GM12891 (cell line): Measurements from ENCODE around the gene STK11IP.

Experiments
- DNase-seq: peaks from one replicate; pipeline ENCODE4 v3.0.0; 2011; ENCODE audit warnings: low spot score; ENCODE audit not compliant: insufficient read length
- FAIRE-seq: peaks from 2 replicates; lab custom pipeline; 2011; peaks lifted over from hg19 to GRCh38; lab: Jason Lieb, UNC
- PAX5 ChIP-seq: IDR thresholded peaks from 2 replicates; pipeline ENCODE4 v1.6.1; 2011; ENCODE audit warnings: low read length, moderate library complexity, mild to moderate bottlenecking; ENCODE audit not compliant: insufficient read depth, severe bottlenecking
- POLR2A ChIP-seq: IDR thresholded peaks from 2 replicates; pipeline ENCODE4 v1.6.1; 2011; ENCODE audit warnings: low read depth, low read length, control low read depth
- POLR2AphosphoS5 ChIP-seq: IDR thresholded peaks from 2 replicates; pipeline ENCODE4 v1.6.1; 2011; ENCODE audit warnings: low read depth, low read length, control low read depth
- POU2F2 ChIP-seq: IDR thresholded peaks from 2 replicates; pipeline ENCODE4 v1.6.1; 2011; ENCODE audit warnings: low read depth, mild to moderate bottlenecking, control low read depth, low read length, moderate library complexity
- SPI1 ChIP-seq: IDR thresholded peaks from 2 replicates; pipeline ENCODE4 v1.6.1; 2011; ENCODE audit warnings: low read depth, low read length, control low read depth
- TAF1 ChIP-seq: IDR thresholded peaks from 2 replicates; pipeline ENCODE4 v1.6.1; 2011; ENCODE audit warnings: low read depth, low read length, control low read depth

Gene STK11IP

DNA sequence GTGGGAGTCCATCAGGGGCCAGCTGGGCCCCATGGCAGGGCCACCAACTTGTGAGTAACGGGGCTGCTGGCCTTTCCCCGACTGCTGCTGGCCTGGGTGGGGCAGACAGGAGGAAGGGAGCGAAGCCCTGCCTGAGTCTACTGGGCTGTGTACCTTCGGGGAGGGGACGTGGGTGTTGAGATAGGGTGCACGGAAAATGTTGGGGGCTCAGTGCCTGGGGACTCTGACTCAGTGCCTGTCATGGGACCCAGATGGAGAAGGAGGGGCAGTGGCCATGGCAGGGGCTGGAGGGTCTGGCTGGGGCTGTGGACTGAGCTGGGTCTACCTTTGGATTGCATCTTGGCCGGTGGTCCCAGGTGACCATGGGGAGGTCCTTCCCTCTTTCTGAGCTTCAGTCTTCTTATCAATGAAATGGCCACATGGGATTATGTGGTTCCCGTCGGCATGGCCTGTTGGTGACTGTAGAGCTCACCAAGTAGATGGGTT lies 33.8 kb downstream of the STK11IP start:
- TF ChIP-seq POLR2A (no peak), POU2F2 (no peak), SPI1 (no peak), POLR2AphosphoS5 (no peak), PAX5 (no peak), TAF1 (no peak)
- no peak for FAIRE-seq
- no peak for DNase-seq

GRCh38 chr2:219631904-219632759 lies 34.5 kb downstream of the STK11IP start:
- no peak for FAIRE-seq
- no peak for TF ChIP-seq TAF1
- no peak for TF ChIP-seq POLR2AphosphoS5
- no peak for TF ChIP-seq POU2F2
- no peak for TF ChIP-seq POLR2A
- TF ChIP-seq PAX5, result no peak
- no peak for TF ChIP-seq SPI1

DNA sequence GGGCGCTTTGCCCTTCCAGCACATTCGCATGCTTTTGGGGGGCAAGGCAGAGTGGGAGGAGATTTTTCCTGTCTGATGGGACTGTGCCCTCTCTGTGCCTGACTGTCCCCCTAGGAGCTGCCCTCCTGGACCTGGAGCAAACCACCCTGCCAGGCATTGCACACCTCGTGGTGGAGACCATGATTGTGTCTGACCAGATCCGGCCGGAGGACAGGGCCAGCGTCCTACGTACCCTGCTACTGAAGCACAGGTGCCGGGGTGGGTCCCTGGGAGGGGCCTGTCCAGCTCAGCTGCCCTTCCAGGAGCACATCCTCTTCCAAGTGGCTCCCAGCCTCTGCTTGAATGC lies 35.1 kb downstream of the STK11IP start:
- DNase-seq, result no peak
- no peak for FAIRE-seq
- TF ChIP-seq POLR2AphosphoS5 (no peak), POU2F2 (no peak), POLR2A (no peak), PAX5 (no peak), SPI1 (no peak), TAF1 (no peak)

More at GRCh38 chr2:219631904-219632759, 34.5 kb downstream of the STK11IP start:
- DNase-seq, result no peak

DNA sequence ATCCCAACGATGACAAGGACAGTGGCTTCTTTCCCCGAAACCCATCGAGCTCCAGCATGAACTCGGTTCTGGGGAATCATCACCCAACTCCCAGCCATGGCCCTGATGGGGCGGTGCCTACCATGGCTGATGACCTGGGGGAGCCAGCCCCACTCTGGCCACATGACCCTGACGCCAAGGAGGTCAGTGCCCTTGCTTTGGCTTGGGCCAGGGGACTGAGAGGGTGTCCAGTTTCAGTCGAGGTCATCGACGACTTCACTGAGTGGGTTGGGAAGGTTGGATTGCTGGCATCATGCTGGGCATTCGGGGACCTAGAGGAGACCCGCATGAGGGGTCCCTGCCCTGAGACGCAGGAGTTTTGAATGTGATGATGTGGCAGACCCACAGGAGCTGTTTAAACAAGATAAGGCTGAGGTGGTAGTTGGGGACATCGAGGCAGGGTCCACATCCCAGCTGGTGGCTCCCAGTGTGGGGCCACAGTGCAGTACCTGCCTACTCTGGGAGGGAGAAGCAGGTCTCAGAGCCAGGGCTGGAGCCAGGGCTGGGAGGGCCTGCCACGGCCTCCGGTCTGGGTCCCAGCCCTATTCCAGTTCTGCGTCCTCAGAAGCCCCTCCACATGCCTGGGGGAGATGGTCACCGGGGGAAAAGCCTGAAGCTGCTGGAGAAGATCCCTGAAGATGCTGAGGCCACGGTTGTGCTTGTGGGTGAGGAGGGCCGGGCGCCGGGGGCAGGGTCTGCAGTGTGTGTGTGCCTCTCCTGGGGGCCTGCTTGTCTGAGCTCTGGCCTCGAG lies 35.8 kb downstream of the STK11IP start:
- FAIRE-seq (no peak), DNase-seq (no peak)
- TF ChIP-seq SPI1 (no peak), TAF1 (no peak)

DNA sequence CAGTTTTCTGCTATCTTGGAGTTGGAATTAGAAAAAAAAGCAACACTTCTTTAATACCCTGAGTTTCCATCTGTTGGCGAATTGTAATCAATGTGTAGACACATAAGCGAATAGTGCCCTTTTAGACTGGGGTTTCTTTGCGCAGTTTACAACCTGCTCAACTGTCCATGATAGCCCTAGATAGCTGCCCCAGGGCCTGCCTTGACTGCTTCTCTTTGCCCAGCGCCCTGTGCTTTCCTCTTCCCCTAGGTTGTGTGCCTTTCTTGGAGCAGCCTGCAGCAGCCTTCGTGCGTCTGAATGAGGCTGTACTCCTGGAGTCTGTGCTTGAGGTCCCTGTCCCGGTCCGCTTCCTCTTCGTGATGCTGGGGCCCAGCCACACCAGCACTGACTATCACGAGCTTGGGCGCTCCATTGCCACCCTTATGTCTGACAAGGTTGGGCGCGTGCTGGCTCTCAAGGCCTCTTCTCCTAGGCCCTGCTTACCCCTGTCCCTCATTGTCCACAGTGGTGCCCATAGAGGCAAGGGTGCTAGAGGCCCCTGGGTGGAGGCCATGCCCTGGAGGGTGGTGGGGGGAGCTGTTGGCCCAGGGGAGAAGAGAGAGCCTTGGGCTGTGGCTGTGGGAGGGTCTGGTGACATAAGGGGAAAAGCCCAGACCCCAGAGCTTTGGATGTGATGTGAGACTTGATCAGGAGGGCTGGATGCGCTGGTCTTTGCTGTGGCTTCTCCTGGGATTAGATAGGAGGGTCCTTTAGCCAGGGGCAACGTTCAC lies 36.7 kb downstream of the STK11IP start:
- TF ChIP-seq POLR2A (no peak), SPI1 (no peak), TAF1 (no peak), POLR2AphosphoS5 (no peak), PAX5 (no peak), POU2F2 (no peak)
- FAIRE-seq, result no peak
- DNase-seq, result no peak

- FAIRE-seq, result no peak
- no peak for DNase-seq
- no peak for TF ChIP-seq PAX5
- TF ChIP-seq POU2F2, result no peak
- no peak for TF ChIP-seq POLR2A
- TF ChIP-seq TAF1, result no peak
- no peak for TF ChIP-seq SPI1
- no peak for TF ChIP-seq POLR2AphosphoS5
Measured at GRCh38 chr2:219634951-219635751, 37.5 kb downstream of the STK11IP start.

DNA sequence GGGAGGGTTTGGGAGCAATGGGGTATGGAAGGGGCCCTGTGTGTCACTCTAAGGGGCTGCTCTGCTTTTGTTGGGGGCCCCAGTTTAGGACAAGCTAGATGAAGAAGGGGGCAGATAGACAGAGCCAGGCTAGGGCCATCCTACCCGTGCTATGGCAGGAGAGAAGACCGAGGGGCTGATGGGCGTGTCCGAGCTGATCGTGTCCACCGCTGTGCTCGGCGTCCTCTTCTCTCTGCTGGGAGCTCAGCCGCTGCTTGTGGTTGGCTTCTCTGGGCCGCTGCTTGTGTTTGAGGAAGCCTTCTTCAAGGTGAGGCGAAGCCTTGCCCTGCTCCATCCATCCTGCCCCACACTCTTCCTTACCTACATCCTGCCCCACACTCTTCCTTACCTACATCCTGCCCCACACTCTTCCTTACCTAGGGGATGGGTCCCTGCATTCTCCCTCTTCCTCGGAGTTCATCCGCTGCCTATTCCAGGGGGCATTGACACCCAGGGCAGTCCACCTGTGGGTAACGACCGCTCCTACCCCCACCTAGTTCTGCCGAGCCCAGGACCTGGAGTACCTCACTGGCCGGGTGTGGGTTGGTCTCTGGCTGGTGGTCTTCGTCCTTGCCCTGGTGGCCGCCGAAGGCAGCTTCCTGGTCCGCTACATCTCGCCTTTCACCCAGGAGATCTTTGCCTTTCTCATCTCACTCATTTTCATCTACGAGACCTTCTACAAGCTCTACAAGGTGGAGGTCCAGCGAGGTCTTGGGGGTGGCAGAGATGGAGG lies 38.7 kb downstream of the STK11IP start:
- DNase-seq (no peak), FAIRE-seq (no peak)
- no peak for TF ChIP-seq SPI1
- no peak for TF ChIP-seq POLR2AphosphoS5
- no peak for TF ChIP-seq POLR2A
- TF ChIP-seq PAX5, result no peak
- no peak for TF ChIP-seq TAF1
- no peak for TF ChIP-seq POU2F2
